Esophagus squamous epithelium (tissue), 5 donors: ENCODE measurements around the gene ZNF324. TPM values are rescaled to one million over a fixed set of nuclear protein-coding genes. Genes with fewer than 3 reads are reported as not detected.
A peak's percentile ranks its signal among the peaks of the same experiment; 100 is the strongest.

Experiments used
- DNase-seq: peaks from one replicate; lab custom pipeline; 2025; lab: John Stamatoyannopoulos, UW
- H3K27ac ChIP-seq, 4 donors: fragments of 200-600 bp; sonication (generic); one replicate each; pipeline ENCODE4 v1.5.1; 2016 to 2019; ENCODE audit warnings: mild to moderate bottlenecking in 1 of 4
- H3K27me3 ChIP-seq, 4 donors: fragments of 200-600 bp; sonication (generic); 1 replicate in 3 of 4; 2 replicates in 1 of 4; pipeline versions ENCODE4 v1.5.1 to v1.6.0; 2017 to 2021; ENCODE audit warnings: antibody characterized with exemption in 1 of 4
- H3K36me3 ChIP-seq, 3 donors: fragments of 200-600 bp; sonication (generic); one replicate each; pipeline ENCODE4 v1.5.1; 2016 to 2019
- H3K4me1 ChIP-seq, 3 donors: fragments of 200-600 bp; sonication (generic); one replicate each; pipeline ENCODE4 v1.5.1; 2017 to 2019
- H3K4me3 ChIP-seq, 4 donors: fragments of 200-600 bp; sonication (generic); 1 replicate in 3 of 4; 2 replicates in 1 of 4; pipeline ENCODE4 v1.5.1; 2016 to 2019; ENCODE audit warnings: mild to moderate bottlenecking in 2 of 4, moderate library complexity in 1 of 4
- H3K9me3 ChIP-seq, 3 donors: fragments of 200-600 bp; sonication (generic); one replicate each; pipeline ENCODE4 v1.5.1; 2016 to 2019
- CTCF ChIP-seq, 6 experiments: fragments of 450-650 bp in 4 of 6; fragments of 200-600 bp in 2 of 6; sonication (generic) in 2 of 6; IDR thresholded peaks; one replicate each; pipeline ENCODE4 v1.5.1; 2016 to 2019; ENCODE audit warnings: antibody characterized with exemption in 6 of 6, mild to moderate bottlenecking in 4 of 6, moderate library complexity in 4 of 6
- POLR2A ChIP-seq, 4 donors: fragments of 450-650 bp; IDR thresholded peaks; one replicate each; pipeline ENCODE4 v1.6.1; 2017; ENCODE audit warnings: antibody characterized with exemption in 4 of 4, mild to moderate bottlenecking in 4 of 4, moderate library complexity in 3 of 4
- WGBS, 2 donors: methylation state at CpG; one replicate each; pipeline ENCODE4 v1.1.5; 2018; 5-methylcytosine and 5-hydroxymethylcytosine counted together
- intact Hi-C: fragments of 100-400 bp; cut with DNase I; formaldehyde crosslinking; loops from one replicate; pipeline ENCODE4 v1.15.0; 2022
- total RNA-seq, 4 donors: library from RNA; depleted of rRNA; stranded (reverse); fragments of >200 nt; gene quantifications; one replicate each; pipeline ENCODE4 v1.1.0, GENCODE V29; 2016
- donor health status: DM: yes; HTN: yes; CAD: no.

ZNF324 gene
- total RNA-seq, 4 donors from 2014 or later = 13.5 to 25.4 (median 20.2) TPM

- 100% methylated on average over 1 to 2 of the region's 2 CpGs for WGBS, 2 donors
- no peaks in the 10 kb centered on the region for H3K9me3 ChIP-seq
- intact Hi-C loops = no loop called here
- peaks cover 26 to 63% (median 36%) of the 10 kb centered on the region in 3 donors for H3K4me1 ChIP-seq
- no peak overlapping the region for H3K4me3 ChIP-seq
- H3K27me3 ChIP-seq = no peaks in the 10 kb centered on the region
- H3K36me3 ChIP-seq = peaks cover 0 to 22% (median 14%) of the 10 kb centered on the region in 3 donors
- TF ChIP-seq CTCF (IDR thresholded peaks at IDR 0.05) (no peak), POLR2A (IDR thresholded peaks at IDR 0.05) (no peak)
- DNase-seq = no peak
- no peak overlapping the region for H3K27ac ChIP-seq
Observed at GRCh38 chr19:58515259-58515658, 48.4 kb downstream of the ZNF324 start.

GRCh38 chr19:58516246-58516836 is 49.5 kb downstream of the ZNF324 start:
- H3K4me3 ChIP-seq = no peak overlapping the region
- peaks cover 30 to 68% (median 41%) of the 10 kb centered on the region in 3 donors for H3K4me1 ChIP-seq
- intact Hi-C loops = no loop called here

GRCh38 chr19:58516964-58517833 is 50.3 kb downstream of the ZNF324 start:
- peak overlapping the region in 1 of 4 donors; percentile 92 for H3K4me3 ChIP-seq
- no peaks in the 10 kb centered on the region for H3K9me3 ChIP-seq
- peaks cover 30 to 68% (median 41%) of the 10 kb centered on the region in 3 donors for H3K4me1 ChIP-seq
- DNase-seq = no peak
- intact Hi-C loops = no loop called here
- no peaks in the 10 kb centered on the region for H3K27me3 ChIP-seq
- H3K27ac ChIP-seq = peak overlapping the region; percentile 94 to 99 (median 96)
- TF ChIP-seq CTCF (IDR thresholded peaks at IDR 0.05) (no peak), POLR2A (IDR thresholded peaks at IDR 0.05) (no peak)
- 89 to 93% methylated on average over 17 to 31 of the region's 65 CpGs for WGBS, 2 donors
- H3K36me3 ChIP-seq = peaks cover 0 to 22% (median 14%) of the 10 kb centered on the region in 3 donors

More at GRCh38 chr19:58516246-58516836, 49.5 kb downstream of the ZNF324 start:
- Histone ChIP-seq H3K36me3 (peaks cover 0 to 22% (median 14%) of the 10 kb centered on the region in 3 donors), H3K27me3 (no peaks in the 10 kb centered on the region), H3K27ac (no peak overlapping the region), H3K9me3 (no peaks in the 10 kb centered on the region)
- WGBS, 2 donors = 90% methylated on average over 7 to 12 of the region's 25 CpGs
- TF ChIP-seq POLR2A (IDR thresholded peaks at IDR 0.05) = no peak
- TF ChIP-seq CTCF (IDR thresholded peaks at IDR 0.05) = no peak
- DNase-seq = no peak

GRCh38 chr19:58518256-58519086 is 51.6 kb downstream of the ZNF324 start:
- peak overlapping the region; percentile 94 to 99 (median 96) for H3K27ac ChIP-seq

More at GRCh38 chr19:58518256-58519086, 51.6 kb downstream of the ZNF324 start:
- Histone ChIP-seq H3K4me1 (peaks cover 29 to 64% (median 38%) of the 10 kb centered on the region in 3 donors), H3K4me3 (peak overlapping the region; percentile 78 to 92 (median 80)), H3K36me3 (peaks cover 0 to 22% (median 14%) of the 10 kb centered on the region in 3 donors), H3K27me3 (no peaks in the 10 kb centered on the region), H3K9me3 (no peaks in the 10 kb centered on the region)
- WGBS, 2 donors = 4 to 8% methylated on average over 10 to 18 of the region's 22 CpGs
- TF ChIP-seq POLR2A (IDR thresholded peaks at IDR 0.05) (no peak), CTCF (IDR thresholded peaks at IDR 0.05) (peak in 3 of 6 experiments; percentile 52 to 67 (median 58))
- intact Hi-C loops = no loop called here
- no peak for DNase-seq
